GM23338 (cell line): ENCODE data around the gene USP24. TPM values are rescaled to one million over a fixed set of nuclear protein-coding genes. Genes with fewer than 3 reads are reported as not detected.

Experiments
- ATAC-seq: fragments of 200-7000 bp; cut with Tn5 transposase; 3 replicates; pipeline ENCODE4 v1.9.1; 2020
- DNase-seq: peaks from one replicate; pipeline ENCODE4 v3.0.0-alpha.2; 2015; ENCODE audit warnings: low spot score
- H2AFZ ChIP-seq: fragments of 200-600 bp; sonication (generic); 2 replicates; pipeline ENCODE4 v1.8.0; 2016; ENCODE audit warnings: antibody characterized with exemption, mild to moderate bottlenecking, moderate library complexity
- H3F3A ChIP-seq: fragments of 200-600 bp; sonication (generic); replicated peaks from 2 replicates; pipeline ENCODE4 v1.8.0; 2017; ENCODE audit warnings: antibody characterized with exemption, mixed run types, low read depth
- H3K27ac ChIP-seq: fragments of 200-600 bp; sonication (generic); 2 replicates; pipeline ENCODE4 v1.6.1; 2016; ENCODE audit warnings: low read depth
- H3K27me3 ChIP-seq: fragments of 200-600 bp; sonication (generic); 2 replicates; pipeline ENCODE4 v1.8.0; 2016; ENCODE audit warnings: mild to moderate bottlenecking, mixed run types, moderate library complexity; ENCODE audit not compliant: insufficient read depth
- H3K36me3 ChIP-seq: fragments of 200-600 bp; sonication (generic); 2 replicates; pipeline ENCODE4 v1.8.0; 2016; ENCODE audit warnings: mild to moderate bottlenecking; ENCODE audit not compliant: insufficient read depth
- H3K4me1 ChIP-seq: fragments of 200-600 bp; sonication (generic); 2 replicates; pipeline ENCODE4 v1.8.0; 2016; ENCODE audit warnings: mild to moderate bottlenecking, moderate library complexity; ENCODE audit not compliant: insufficient read depth
- H3K4me2 ChIP-seq: fragments of 200-600 bp; sonication (generic); 2 replicates; pipeline ENCODE4 v1.7.1; 2017; ENCODE audit warnings: mixed run types
- H3K4me3 ChIP-seq: fragments of 200-600 bp; sonication (generic); 2 replicates; pipeline ENCODE4 v1.6.1; 2016; ENCODE audit warnings: mixed run types
- H3K79me2 ChIP-seq: fragments of 200-600 bp; sonication (generic); replicated peaks from 2 replicates; pipeline ENCODE4 v1.8.0; 2017; ENCODE audit warnings: mild to moderate bottlenecking; ENCODE audit not compliant: insufficient read depth
- H3K9me2 ChIP-seq: fragments of 200-600 bp; sonication (generic); 2 replicates; pipeline ENCODE4 v1.8.0; 2017; ENCODE audit not compliant: insufficient read depth
- H4K20me1 ChIP-seq: fragments of 200-600 bp; sonication (generic); replicated peaks from 2 replicates; pipeline ENCODE4 v1.8.0; 2017; ENCODE audit warnings: mild to moderate bottlenecking; ENCODE audit not compliant: insufficient read depth
- H3K27ac Mint-ChIP-seq: 2 replicates; pipeline ENCODE4 v1.8.0; 2020; ENCODE audit warnings: inconsistent platforms, mild to moderate bottlenecking, moderate library complexity, mixed read lengths
- H3K27me3 Mint-ChIP-seq: 3 replicates; pipeline ENCODE4 v1.8.0; 2022; ENCODE audit warnings: low read depth, mild to moderate bottlenecking, moderate library complexity, mixed read lengths, inconsistent platforms; ENCODE audit not compliant: insufficient read depth, poor library complexity
- H3K36me3 Mint-ChIP-seq: 3 replicates; pipeline ENCODE4 v1.8.0; 2021; ENCODE audit warnings: low read depth, mild to moderate bottlenecking, inconsistent platforms, moderate library complexity, mixed read lengths
- H3K4me1 Mint-ChIP-seq: 3 replicates; pipeline ENCODE4 v1.8.0; 2020; ENCODE audit warnings: mild to moderate bottlenecking, inconsistent platforms, mixed read lengths
- H3K4me3 Mint-ChIP-seq: 3 replicates; pipeline ENCODE4 v1.8.0; 2021; ENCODE audit warnings: moderate library complexity, mild to moderate bottlenecking, inconsistent platforms, mixed read lengths
- H3K9me3 Mint-ChIP-seq: 3 replicates; pipeline ENCODE4 v1.8.0; 2020; ENCODE audit warnings: moderate library complexity, mild to moderate bottlenecking, inconsistent platforms, mixed read lengths
- CREB1 ChIP-seq: fragments of 250-450 bp; sonication (Bioruptor Pico); IDR thresholded peaks from 2 replicates; pipeline ENCODE4 v1.5.0; 2020; ENCODE audit warnings: low read depth, mild to moderate bottlenecking, moderate library complexity
- CTCF ChIP-seq, 2 experiments: fragments of 200-600 bp in 1 of 2; sonication (generic) in 1 of 2; conservative IDR thresholded peaks; 2 replicates each; pipeline versions ENCODE4 v1.5.1 to v1.6.1; 2016 to 2017; ENCODE audit warnings: antibody characterized with exemption in 2 of 2, low read depth in 2 of 2, mild to moderate bottlenecking in 2 of 2, moderate library complexity in 1 of 2
- ETS1 ChIP-seq: IDR thresholded peaks from 2 replicates; pipeline ENCODE4 v1.6.1; 2016; ENCODE audit warnings: antibody characterized with exemption
- EZH2 ChIP-seq: fragments of 200-600 bp; sonication (generic); IDR thresholded peaks from one replicate; pipeline ENCODE4 v1.8.0; 2017; ENCODE audit warnings: antibody characterized with exemption, mild to moderate bottlenecking, low read depth; ENCODE audit not compliant: unreplicated experiment
- EZH2phosphoT487 ChIP-seq: fragments of 200-600 bp; sonication (generic); IDR thresholded peaks from one replicate; pipeline ENCODE4 v1.8.1; 2018; ENCODE audit warnings: antibody characterized with exemption; ENCODE audit not compliant: unreplicated experiment
- JUNB ChIP-seq: IDR thresholded peaks from one replicate; pipeline ENCODE4 v1.6.1; 2016; ENCODE audit warnings: antibody characterized with exemption; ENCODE audit not compliant: unreplicated experiment
- NANOG ChIP-seq: IDR thresholded peaks from 2 replicates; pipeline ENCODE4 v1.6.1; 2016; ENCODE audit warnings: antibody characterized with exemption, borderline replicate concordance
- POLR2AphosphoS5 ChIP-seq: IDR thresholded peaks from 2 replicates; pipeline ENCODE4 v1.6.1; 2016; ENCODE audit warnings: antibody characterized with exemption, low read depth
- REST ChIP-seq: IDR thresholded peaks from one replicate; pipeline ENCODE4 v1.6.1; 2018; ENCODE audit warnings: antibody characterized with exemption; ENCODE audit not compliant: unreplicated experiment
- STAT1 ChIP-seq: IDR thresholded peaks from one replicate; pipeline ENCODE4 v1.6.1; 2016; ENCODE audit warnings: antibody characterized with exemption; ENCODE audit not compliant: unreplicated experiment
- ZNF114 ChIP-seq: fragments of 250-450 bp; sonication (Bioruptor Pico); IDR thresholded peaks from 2 replicates; pipeline ENCODE4 v1.5.0; 2020; ENCODE audit warnings: mild to moderate bottlenecking, moderate library complexity
- ZNF331 ChIP-seq: fragments of 250-450 bp; sonication (Bioruptor Pico); IDR thresholded peaks from 2 replicates; pipeline ENCODE4 v1.5.0; 2020; ENCODE audit warnings: low read depth, mild to moderate bottlenecking, moderate library complexity
- ZNF462 ChIP-seq: fragments of 250-450 bp; sonication (Bioruptor Pico); IDR thresholded peaks from 2 replicates; pipeline ENCODE4 v1.5.0; 2020; ENCODE audit warnings: mild to moderate bottlenecking, moderate library complexity
- polyA plus RNA-seq: library from polyadenylated mRNA; unstranded; fragments of >200 nt; fragmentation: Nextera tagmentation; extraction: Ambion mirVana; gene quantifications from 2 replicates; pipeline ENCODE4 v1.2.1, GENCODE V29; 2016
- total RNA-seq: library from RNA; depleted of rRNA; stranded (reverse); fragments of >200 nt; shearing (Covaris generic); gene quantifications from 2 replicates; pipeline ENCODE4 v1.2.3, GENCODE V29; 2014

Gene USP24
- total and polyA plus RNA-seq, 2 experiments from 2014 or later, result 12.1 to 32.6 TPM

GRCh38 chr1:55213885-55214211 is 1.3 kb downstream of the USP24 start:
- Histone ChIP-seq H3K9me2 (no peaks in the 10 kb centered on the region), H3F3A (no peaks in the 10 kb centered on the region), H3K4me2 (peak overlapping the region; percentile 84), H3K4me1 (peaks cover 47% of the 10 kb centered on the region), H3K27ac (peak overlapping the region; percentile 43; the same call in 1 of the 2 replicates), H3K27me3 (peaks cover 13% of the 10 kb centered on the region), H3K4me3 (peak overlapping the region; percentile 76), H4K20me1 (peaks cover 11% of the 10 kb centered on the region; the same call in 1 of the 2 replicates), H2AFZ (no peak overlapping the region), H3K36me3 (no peaks in the 10 kb centered on the region), H3K79me2 (peaks cover 56% of the 10 kb centered on the region)
- no peaks in the 10 kb centered on the region; the same call in 2 of the 3 replicates for H3K9me3 Mint-ChIP-seq
- H3K36me3 Mint-ChIP-seq, result peaks cover 5% of the 10 kb centered on the region; the same call in 1 of the 3 replicates
- TF ChIP-seq NANOG (no peak), ZNF331 (CRISPR knock-in tag) (no peak), CTCF (conservative IDR thresholded peaks at IDR 0.05; ENCODE audit: low read depth in 2 of 2) (no peak), EZH2phosphoT487 (no peak), EZH2 (no peak), ETS1 (no peak), ZNF462 (CRISPR knock-in tag) (no peak), REST (no peak), POLR2AphosphoS5 (no peak), JUNB (no peak), CREB1 (CRISPR knock-in tag) (no peak), ZNF114 (CRISPR knock-in tag) (no peak), STAT1 (no peak)
- peak overlapping the region; percentile 64; the same call in 1 of the 2 replicates for H3K27ac Mint-ChIP-seq
- peak; percentile 28 for DNase-seq
- H3K4me1 Mint-ChIP-seq, result peaks cover 60% of the 10 kb centered on the region
- H3K4me3 Mint-ChIP-seq, result peak overlapping the region; percentile 88
- H3K27me3 Mint-ChIP-seq, result peaks cover 20% of the 10 kb centered on the region
- peak; percentile 12 for ATAC-seq
